Chondrocyte (in vitro differentiated cells): ENCODE data around the gene GBP1. TPM values are rescaled to one million over a fixed set of nuclear protein-coding genes. Genes with fewer than 3 reads are reported as not detected.

Experiments
- DNase-seq: peaks from one replicate; pipeline ENCODE4 v3.0.0; 2021; ENCODE audit warnings: mixed read lengths, low spot score
- H3K27ac Mint-ChIP-seq: one replicate; pipeline ENCODE4 v1.8.0; 2021; ENCODE audit warnings: mild to moderate bottlenecking, moderate library complexity, mixed read lengths; ENCODE audit not compliant: unreplicated experiment
- H3K27me3 Mint-ChIP-seq: 2 replicates; pipeline ENCODE4 v1.8.0; 2021; ENCODE audit warnings: low read depth, mixed read lengths
- H3K36me3 Mint-ChIP-seq: 2 replicates; pipeline ENCODE4 v1.8.0; 2021; ENCODE audit warnings: low read depth, mixed read lengths
- H3K4me1 Mint-ChIP-seq: 2 replicates; pipeline ENCODE4 v1.8.0; 2021; ENCODE audit warnings: low read depth, mild to moderate bottlenecking, mixed read lengths
- H3K4me3 Mint-ChIP-seq: one replicate; pipeline ENCODE4 v1.8.0; 2021; ENCODE audit warnings: mild to moderate bottlenecking, moderate library complexity, mixed read lengths; ENCODE audit not compliant: unreplicated experiment
- H3K9me3 Mint-ChIP-seq: 2 replicates; pipeline ENCODE4 v1.8.0; 2021; ENCODE audit warnings: low read depth, mixed read lengths
- CTCF ChIP-seq: fragments of 200-600 bp; sonication (generic); IDR thresholded peaks from 2 replicates; pipeline ENCODE4 v1.5.0; 2021; ENCODE audit warnings: antibody characterized with exemption, mild to moderate bottlenecking, moderate library complexity
- total RNA-seq: library from RNA; stranded (reverse); gene quantifications from 3 replicates; pipeline ENCODE4 v1.2.1, GENCODE V29; 2021

Gene GBP1
- total RNA-seq, 1 donor from 2014 or later: 12.9 TPM

- Mint-ChIP-seq H3K4me1 (no peaks in the 10 kb centered on the region), H3K4me3 (no peak overlapping the region), H3K36me3 (no peaks in the 10 kb centered on the region), H3K27me3 (peaks cover 13% of the 10 kb centered on the region), H3K9me3 (no peaks in the 10 kb centered on the region), H3K27ac (no peak overlapping the region)
- no peak for DNase-seq
- no peak for TF ChIP-seq CTCF
Measured at GRCh38 chr1:89104147-89104546, 39.1 kb upstream of the GBP1 start.

GRCh38 chr1:89102021-89102420, 37.0 kb upstream of the GBP1 start:
- no peaks in the 10 kb centered on the region for H3K36me3 Mint-ChIP-seq
- H3K4me1 Mint-ChIP-seq: no peaks in the 10 kb centered on the region
- peaks cover 15% of the 10 kb centered on the region for H3K27me3 Mint-ChIP-seq
- H3K4me3 Mint-ChIP-seq: no peak overlapping the region
- DNase-seq: no peak
- H3K27ac Mint-ChIP-seq: no peak overlapping the region
- peaks cover 2% of the 10 kb centered on the region for H3K9me3 Mint-ChIP-seq
- no peak for TF ChIP-seq CTCF

- Mint-ChIP-seq H3K27me3 (peaks cover 12% of the 10 kb centered on the region), H3K9me3 (peaks cover 14% of the 10 kb centered on the region), H3K4me3 (no peak overlapping the region), H3K27ac (no peak overlapping the region), H3K36me3 (peaks cover 2% of the 10 kb centered on the region), H3K4me1 (no peaks in the 10 kb centered on the region)
- DNase-seq: no peak
- no peak for TF ChIP-seq CTCF
Measured at GRCh38 chr1:89100412-89100811, 35.4 kb upstream of the GBP1 start.

- Mint-ChIP-seq H3K4me1 (no peaks in the 10 kb centered on the region), H3K36me3 (peaks cover 2% of the 10 kb centered on the region), H3K9me3 (peaks cover 14% of the 10 kb centered on the region), H3K4me3 (no peak overlapping the region), H3K27me3 (peaks cover 7% of the 10 kb centered on the region), H3K27ac (no peak overlapping the region)
- no peak for DNase-seq
- TF ChIP-seq CTCF: no peak
Measured at GRCh38 chr1:89098857-89099256, 33.8 kb upstream of the GBP1 start.

- no peak for TF ChIP-seq CTCF
- DNase-seq: no peak
- Mint-ChIP-seq H3K36me3 (peaks cover 2% of the 10 kb centered on the region), H3K4me1 (no peaks in the 10 kb centered on the region), H3K4me3 (no peak overlapping the region), H3K27ac (no peak overlapping the region), H3K27me3 (peaks cover 5% of the 10 kb centered on the region), H3K9me3 (peaks cover 14% of the 10 kb centered on the region)
Measured at GRCh38 chr1:89095737-89096136, 30.7 kb upstream of the GBP1 start.
